Activated CD8-positive, alpha-beta memory T cell treated with anti-CD3 and anti-CD28 coated beads for 4 hours (primary cell): Measurements from ENCODE around the gene DLG2.

Source experiments
- DNase-seq, 2 donors: peaks; one replicate each; pipeline ENCODE4 v3.0.0-alpha.2; 2020; ENCODE audit warnings: low read depth in 2 of 2

The DLG2 gene

GRCh38 chr11:83409476-83409875, 2217.7 kb downstream of the DLG2 start:
- DNase-seq, result no peak

- no peak for DNase-seq
Measured at GRCh38 chr11:83408946-83409345, 2218.2 kb downstream of the DLG2 start.
